WTC11 (cell line): ENCODE results near the gene BLID. TPM values are rescaled to one million over a fixed set of nuclear protein-coding genes. Genes with fewer than 3 reads are reported as not detected.

Experiments used
- ATAC-seq: fragments of 200-7000 bp; cut with Tn5 transposase; 2 replicates; pipeline ENCODE4 v1.10.0; 2021; ENCODE audit warnings: mild to moderate bottlenecking, moderate library complexity
- CTCF ChIA-PET: fragments of 300-600 bp; sonication (Branson Sonifier 250); formaldehyde crosslinking; loops from one replicate; lab custom pipeline; 2021; ENCODE audit warnings: antibody characterized with exemption; lab: Charles Lee
- POLR2A ChIA-PET: fragments of 350-600 bp; sonication (Branson Sonifier 250); formaldehyde crosslinking; loops from one replicate; lab custom pipeline; 2021; ENCODE audit warnings: antibody characterized with exemption; lab: Charles Lee
- DNase-seq: peaks from one replicate; pipeline ENCODE4 v3.0.0; 2021; ENCODE audit warnings: low spot score
- H3K27ac Mint-ChIP-seq: 2 replicates; pipeline ENCODE4 v1.8.0; 2021; ENCODE audit warnings: mixed read lengths
- H3K27me3 Mint-ChIP-seq: 2 replicates; pipeline ENCODE4 v1.8.0; 2021; ENCODE audit warnings: low read depth, mild to moderate bottlenecking, moderate library complexity, mixed read lengths
- H3K36me3 Mint-ChIP-seq: 2 replicates; pipeline ENCODE4 v1.8.0; 2021; ENCODE audit warnings: mixed read lengths
- H3K4me1 Mint-ChIP-seq: 2 replicates; pipeline ENCODE4 v1.8.0; 2022; ENCODE audit warnings: mixed read lengths
- H3K4me3 Mint-ChIP-seq: 2 replicates; pipeline ENCODE4 v1.8.0; 2021; ENCODE audit warnings: mild to moderate bottlenecking, moderate library complexity, mixed read lengths
- H3K9me3 Mint-ChIP-seq: 2 replicates; pipeline ENCODE4 v1.8.0; 2021; ENCODE audit warnings: mixed read lengths
- AR ChIP-seq: fragments of 250-450 bp; sonication (Bioruptor Pico); IDR thresholded peaks from 2 replicates; pipeline ENCODE4 v1.9.0; 2021; ENCODE audit warnings: mild to moderate bottlenecking
- ESRRA ChIP-seq: sonication (generic); formaldehyde crosslinking; IDR thresholded peaks from 2 replicates; pipeline ENCODE4 v1.8.1; 2022; ENCODE audit warnings: mild to moderate bottlenecking, missing genetic modification reagents, borderline replicate concordance
- FOXK1 ChIP-seq: sonication (generic); formaldehyde crosslinking; IDR thresholded peaks from 2 replicates; pipeline ENCODE4 v1.8.0; 2022; ENCODE audit warnings: mild to moderate bottlenecking, moderate library complexity, missing genetic modification reagents
- FOXP4 ChIP-seq: sonication (generic); formaldehyde crosslinking; IDR thresholded peaks from 2 replicates; pipeline ENCODE4 v1.8.0; 2022; ENCODE audit warnings: mild to moderate bottlenecking, missing genetic modification reagents
- GTF2I ChIP-seq: fragments of 250-450 bp; sonication (Bioruptor Pico); conservative IDR thresholded peaks from 2 replicates; pipeline ENCODE4 v1.4.0; 2021; ENCODE audit warnings: mild to moderate bottlenecking
- NR2C2 ChIP-seq: sonication (generic); formaldehyde crosslinking; IDR thresholded peaks from 2 replicates; pipeline ENCODE4 v1.8.0; 2022; ENCODE audit warnings: mild to moderate bottlenecking, missing genetic modification reagents
- NR3C1 ChIP-seq: sonication (generic); formaldehyde crosslinking; conservative IDR thresholded peaks from 2 replicates; pipeline ENCODE4 v1.8.1; 2023; ENCODE audit warnings: low read depth, mild to moderate bottlenecking, missing genetic modification reagents
- ZNF263 ChIP-seq: sonication (generic); formaldehyde crosslinking; IDR thresholded peaks from 2 replicates; pipeline ENCODE4 v1.8.1; 2022; ENCODE audit warnings: low read depth, mild to moderate bottlenecking, moderate library complexity, missing genetic modification reagents
- ZNF281 ChIP-seq: sonication (generic); formaldehyde crosslinking; IDR thresholded peaks from 2 replicates; pipeline ENCODE4 v1.8.0; 2023; ENCODE audit warnings: mild to moderate bottlenecking, missing genetic modification reagents
- ZNF532 ChIP-seq: fragments of 250-450 bp; sonication (Bioruptor Pico); IDR thresholded peaks from 2 replicates; pipeline ENCODE4 v1.9.0; 2021; ENCODE audit warnings: mild to moderate bottlenecking, borderline replicate concordance
- total RNA-seq: library from RNA; stranded (reverse); gene quantifications from 3 replicates; pipeline ENCODE4 v1.2.3, GENCODE V29; 2021
- TF ChIP-seq, protein P1 (sequence below): sonication (generic); formaldehyde crosslinking; IDR thresholded peaks from 2 replicates; pipeline ENCODE4 v1.8.1; 2022; ENCODE audit warnings: missing genetic modification reagents, borderline replicate concordance
- TF ChIP-seq, protein P2 (sequence below): sonication (generic); formaldehyde crosslinking; IDR thresholded peaks from 2 replicates; pipeline ENCODE4 v1.8.1; 2023; ENCODE audit warnings: mild to moderate bottlenecking, missing genetic modification reagents
- TF ChIP-seq, protein P3 (sequence below): fragments of 250-450 bp; sonication (Bioruptor Pico); conservative IDR thresholded peaks from 2 replicates; pipeline ENCODE4 v1.9.0; 2021; ENCODE audit warnings: mild to moderate bottlenecking
- TF ChIP-seq, protein P4 (sequence below): sonication (generic); formaldehyde crosslinking; IDR thresholded peaks from 2 replicates; pipeline ENCODE4 v1.8.1; 2023; ENCODE audit warnings: mild to moderate bottlenecking, missing genetic modification reagents, moderate library complexity

BLID gene
- total RNA-seq, 1 experiment from 2014 or later, result not detected

- TF ChIP-seq, protein P1, sequence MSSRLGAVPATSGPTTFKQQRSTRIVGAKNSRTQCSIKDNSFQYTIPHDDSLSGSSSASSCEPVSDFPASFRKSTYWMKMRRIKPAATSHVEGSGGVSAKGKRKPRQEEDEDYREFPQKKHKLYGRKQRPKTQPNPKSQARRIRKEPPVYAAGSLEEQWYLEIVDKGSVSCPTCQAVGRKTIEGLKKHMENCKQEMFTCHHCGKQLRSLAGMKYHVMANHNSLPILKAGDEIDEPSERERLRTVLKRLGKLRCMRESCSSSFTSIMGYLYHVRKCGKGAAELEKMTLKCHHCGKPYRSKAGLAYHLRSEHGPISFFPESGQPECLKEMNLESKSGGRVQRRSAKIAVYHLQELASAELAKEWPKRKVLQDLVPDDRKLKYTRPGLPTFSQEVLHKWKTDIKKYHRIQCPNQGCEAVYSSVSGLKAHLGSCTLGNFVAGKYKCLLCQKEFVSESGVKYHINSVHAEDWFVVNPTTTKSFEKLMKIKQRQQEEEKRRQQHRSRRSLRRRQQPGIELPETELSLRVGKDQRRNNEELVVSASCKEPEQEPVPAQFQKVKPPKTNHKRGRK (CRISPR knock-in tag), result no peak
- TF ChIP-seq, protein P2, sequence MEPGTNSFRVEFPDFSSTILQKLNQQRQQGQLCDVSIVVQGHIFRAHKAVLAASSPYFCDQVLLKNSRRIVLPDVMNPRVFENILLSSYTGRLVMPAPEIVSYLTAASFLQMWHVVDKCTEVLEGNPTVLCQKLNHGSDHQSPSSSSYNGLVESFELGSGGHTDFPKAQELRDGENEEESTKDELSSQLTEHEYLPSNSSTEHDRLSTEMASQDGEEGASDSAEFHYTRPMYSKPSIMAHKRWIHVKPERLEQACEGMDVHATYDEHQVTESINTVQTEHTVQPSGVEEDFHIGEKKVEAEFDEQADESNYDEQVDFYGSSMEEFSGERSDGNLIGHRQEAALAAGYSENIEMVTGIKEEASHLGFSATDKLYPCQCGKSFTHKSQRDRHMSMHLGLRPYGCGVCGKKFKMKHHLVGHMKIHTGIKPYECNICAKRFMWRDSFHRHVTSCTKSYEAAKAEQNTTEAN (CRISPR knock-in tag), result no peak
- TF ChIP-seq FOXP4, result no peak
Observed at GRCh38 chr11:122162095-122162494, 46.1 kb upstream of the BLID start (continued).

DNA sequence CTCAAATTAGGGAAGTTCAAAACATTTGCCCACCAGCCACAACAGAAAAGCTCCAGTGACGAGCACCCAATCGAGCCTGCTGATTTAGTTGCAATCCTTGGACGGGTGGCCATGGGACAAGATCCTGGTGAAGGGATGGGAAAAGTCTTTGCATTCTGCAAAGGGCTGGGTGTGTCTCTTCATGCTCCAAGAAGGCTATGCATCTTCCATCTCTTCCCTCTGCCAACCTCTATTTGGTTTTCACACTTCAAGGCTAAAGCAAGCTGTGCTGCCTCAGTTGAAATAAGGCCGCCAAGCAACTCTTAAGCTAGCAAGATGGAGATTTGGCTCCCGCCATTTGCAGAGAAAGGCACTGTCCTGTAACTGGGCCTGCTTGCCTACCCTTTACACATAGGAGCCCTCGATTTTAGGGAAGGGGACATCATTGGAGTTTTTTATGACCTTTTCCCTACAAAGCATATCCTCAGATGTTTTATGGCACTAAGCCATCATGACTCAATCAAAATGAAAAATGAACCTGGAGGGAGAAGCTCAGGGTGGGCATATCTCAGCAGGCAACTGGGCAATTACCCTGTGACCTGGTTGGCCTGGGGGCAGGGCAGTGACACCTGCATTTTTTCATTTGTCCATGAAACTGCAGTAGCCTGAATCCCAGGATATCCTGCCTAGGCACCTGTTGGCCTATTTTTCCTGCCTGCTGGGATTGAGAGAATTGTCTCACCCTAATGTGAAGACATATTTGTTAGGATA lies 45.0 kb upstream of the BLID start:
- CTCF ChIA-PET, result no interaction called here
- peaks cover 27% of the 10 kb centered on the region for H3K4me1 Mint-ChIP-seq
- no peak overlapping the region for H3K27ac Mint-ChIP-seq
- H3K36me3 Mint-ChIP-seq, result no peaks in the 10 kb centered on the region
- no peaks in the 10 kb centered on the region for H3K9me3 Mint-ChIP-seq
- DNase-seq (no peak), ATAC-seq (no peak)
- no peak overlapping the region for H3K4me3 Mint-ChIP-seq
- POLR2A ChIA-PET, result no interaction called here
- no peaks in the 10 kb centered on the region; the same call in 1 of the 2 replicates for H3K27me3 Mint-ChIP-seq
- TF ChIP-seq ZNF532 (CRISPR knock-in tag), result no peak
- no peak for TF ChIP-seq ZNF263 (CRISPR knock-in tag)
- TF ChIP-seq FOXK1 (CRISPR knock-in tag), result no peak
- no peak for TF ChIP-seq ESRRA
- TF ChIP-seq NR3C1, result no peak
- TF ChIP-seq, protein P3, sequence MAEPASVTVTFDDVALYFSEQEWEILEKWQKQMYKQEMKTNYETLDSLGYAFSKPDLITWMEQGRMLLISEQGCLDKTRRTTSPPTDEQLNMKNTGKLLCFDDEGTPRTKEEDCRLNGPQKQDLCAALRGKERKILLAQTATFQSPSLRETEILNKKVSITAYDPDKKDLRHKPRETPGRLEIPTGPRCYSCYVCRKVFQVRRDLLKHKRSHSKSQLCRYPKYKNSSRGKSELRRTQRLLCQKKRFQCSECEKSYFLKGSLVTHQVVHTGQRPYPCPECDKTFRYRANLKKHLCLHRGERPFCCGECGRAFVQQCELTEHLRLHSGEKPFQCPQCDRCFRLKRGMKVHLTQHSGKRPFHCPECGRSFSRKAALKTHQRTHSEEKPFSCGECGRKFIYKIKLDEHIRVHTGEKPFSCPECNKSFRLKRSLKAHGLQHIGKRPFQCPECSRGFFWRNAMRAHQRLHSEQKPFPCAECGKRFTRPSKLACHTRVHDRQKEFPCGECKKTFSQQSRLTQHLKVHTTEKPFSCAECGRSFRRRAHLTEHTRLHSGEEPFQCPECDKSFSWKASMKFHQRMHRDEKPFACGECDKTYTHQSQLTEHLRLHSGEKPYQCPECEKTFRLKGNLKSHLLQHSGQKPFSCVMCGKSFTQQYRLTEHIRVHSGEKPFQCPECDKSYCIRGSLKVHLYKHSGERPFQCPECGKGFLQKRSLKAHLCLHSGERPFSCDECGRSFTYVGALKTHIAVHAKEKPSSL (CRISPR knock-in tag), result no peak
- no peak for TF ChIP-seq AR (CRISPR knock-in tag)
- TF ChIP-seq, protein P4, sequence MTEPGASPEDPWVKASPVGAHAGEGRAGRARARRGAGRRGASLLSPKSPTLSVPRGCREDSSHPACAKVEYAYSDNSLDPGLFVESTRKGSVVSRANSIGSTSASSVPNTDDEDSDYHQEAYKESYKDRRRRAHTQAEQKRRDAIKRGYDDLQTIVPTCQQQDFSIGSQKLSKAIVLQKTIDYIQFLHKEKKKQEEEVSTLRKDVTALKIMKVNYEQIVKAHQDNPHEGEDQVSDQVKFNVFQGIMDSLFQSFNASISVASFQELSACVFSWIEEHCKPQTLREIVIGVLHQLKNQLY (CRISPR knock-in tag), result no peak
- no peak for TF ChIP-seq ZNF281 (CRISPR knock-in tag)
- TF ChIP-seq NR2C2, result no peak
- TF ChIP-seq GTF2I (CRISPR knock-in tag), result no peak
